HCT116 (cell line): ENCODE data around the gene PPP1R11. TPM values are rescaled to one million over a fixed set of nuclear protein-coding genes. Genes with fewer than 3 reads are reported as not detected.
"Not testable (repeated sequence)": the region's sequence is repeated elsewhere in the genome, so short reads cannot be mapped to it uniquely, and the experiment has no call there.

Source experiments
- ATAC-seq: fragments of 200-7000 bp; cut with Tn5 transposase; 2 replicates; pipeline ENCODE4 v1.9.1; 2020; ENCODE audit warnings: mild to moderate bottlenecking, moderate library complexity
- BruUV-seq: library from RNA; stranded (reverse); fragments of 400-500 nt; replicated peaks from 2 replicates; lab custom pipeline; 2021; lab: Mats Ljungman, UMichigan
- CTCF ChIA-PET: fragments of 300-600 bp; sonication (Branson Sonifier 250); formaldehyde crosslinking; loops from one replicate; lab custom pipeline; 2021; ENCODE audit warnings: antibody characterized with exemption; lab: Charles Lee
- POLR2A ChIA-PET: fragments of 300-600, 350-600 bp; sonication (Branson Sonifier 250); formaldehyde crosslinking; loops from one replicate; lab custom pipeline; 2021; ENCODE audit warnings: antibody characterized with exemption; lab: Charles Lee
- RAD21 ChIA-PET, 2 experiments: fragments of 300-600 bp; sonication (Branson Sonifier 250); formaldehyde crosslinking; loops; one replicate each; lab custom pipeline; 2023; ENCODE audit warnings: low total read pairs in 2 of 2; ENCODE audit not compliant: uncharacterized antibody in 2 of 2, unreplicated experiment in 2 of 2, low non-redundant PET in 1 of 2; lab: Charles Lee
- DNase-seq: peaks from one replicate; pipeline ENCODE4 v3.0.0-alpha.2; 2010; ENCODE audit warnings: low read depth, low spot score
- H2AFZ ChIP-seq: fragments of 200-600 bp; shearing (Covaris generic), sonication (generic); 2 replicates; pipeline ENCODE4 v1.6.1; 2017; ENCODE audit warnings: low read depth, mixed run types, mixed read lengths, antibody characterized with exemption, low read length; ENCODE audit not compliant: poor library complexity, severe bottlenecking
- H3K27ac ChIP-seq: 2 replicates; pipeline ENCODE4 v1.5.1; 2012; ENCODE audit warnings: low read depth, low read length
- H3K27me3 ChIP-seq: fragments of 200-600 bp; sonication (generic); 2 replicates; pipeline ENCODE4 v1.6.1; 2016; ENCODE audit warnings: mixed run types, low read length, mixed read lengths; ENCODE audit not compliant: insufficient read depth
- H3K36me3 ChIP-seq, 2 experiments: fragments of 200-500 bp in 1 of 2; fragments of 200-600 bp in 1 of 2; sonication (Bioruptor generic) in 1 of 2; sonication (generic) in 1 of 2; 2 replicates each; pipeline versions ENCODE4 v1.5.1 to v1.6.1; 2014 to 2016; ENCODE audit warnings: low read length in 2 of 2, inconsistent platforms in 1 of 2, mixed read lengths in 1 of 2, mixed run types in 1 of 2; ENCODE audit not compliant: insufficient read depth in 2 of 2, control insufficient read depth in 1 of 2
- H3K4me1 ChIP-seq, 2 experiments: fragments of 200-600 bp in 1 of 2; sonication (generic) in 1 of 2; 2 replicates each; pipeline versions ENCODE4 v1.5.1 to v1.6.1; 2012 to 2017; ENCODE audit warnings: low read length in 2 of 2, inconsistent platforms in 1 of 2, mild to moderate bottlenecking in 1 of 2, mixed read lengths in 1 of 2, mixed run types in 1 of 2, moderate library complexity in 1 of 2; ENCODE audit not compliant: insufficient read depth in 2 of 2, control insufficient read depth in 1 of 2
- H3K4me2 ChIP-seq: fragments of 200-600 bp; sonication (generic); 2 replicates; pipeline ENCODE4 v1.6.1; 2017; ENCODE audit warnings: mixed run types, low read length, mixed read lengths
- H3K4me3 ChIP-seq, 2 experiments: fragments of 200-600 bp in 1 of 2; sonication (generic) in 1 of 2; replicated peaks in 1 of 2; 2 replicates each; pipeline ENCODE4 v1.5.1; 2011 to 2016; ENCODE audit warnings: low read length in 2 of 2, control low read depth in 1 of 2, low read depth in 1 of 2, mild to moderate bottlenecking in 1 of 2, mixed read lengths in 1 of 2, mixed run types in 1 of 2
- H3K79me2 ChIP-seq: fragments of 200-600 bp; sonication (generic); 2 replicates; pipeline ENCODE4 v1.6.1; 2017; ENCODE audit warnings: mild to moderate bottlenecking, mixed run types, low read length, moderate library complexity, mixed read lengths; ENCODE audit not compliant: insufficient read depth
- H3K9ac ChIP-seq: fragments of 200-600 bp; sonication (generic); 2 replicates; pipeline ENCODE4 v1.6.1; 2016; ENCODE audit warnings: low read length, mixed read lengths
- H3K9me2 ChIP-seq: fragments of 200-600 bp; sonication (generic), shearing (Covaris generic); 2 replicates; pipeline ENCODE4 v1.6.1; 2017; ENCODE audit warnings: mixed run types, mild to moderate bottlenecking, moderate library complexity; ENCODE audit not compliant: insufficient read depth
- H3K9me3 ChIP-seq, 2 experiments: fragments of 200-500 bp in 1 of 2; fragments of 200-600 bp in 1 of 2; sonication (Bioruptor generic) in 1 of 2; sonication (generic) in 1 of 2; 2 replicates each; pipeline ENCODE4 v1.6.1; 2014 to 2017; ENCODE audit warnings: low read length in 2 of 2, mixed read lengths in 2 of 2, inconsistent platforms in 1 of 2, low read depth in 1 of 2, mild to moderate bottlenecking in 1 of 2, mixed run types in 1 of 2, moderate library complexity in 1 of 2; ENCODE audit not compliant: control insufficient read depth in 1 of 2, insufficient read depth in 1 of 2
- H4K20me1 ChIP-seq: fragments of 200-600 bp; sonication (generic), shearing (Covaris generic); 2 replicates; pipeline ENCODE4 v1.6.1; 2017; ENCODE audit warnings: mixed run types, mild to moderate bottlenecking, moderate library complexity; ENCODE audit not compliant: insufficient read depth
- EGR1 ChIP-seq: IDR thresholded peaks from 2 replicates; pipeline ENCODE4 v1.6.1; 2012; ENCODE audit warnings: low read depth
- ELF1 ChIP-seq: IDR thresholded peaks from 2 replicates; pipeline ENCODE4 v1.6.1; 2012; ENCODE audit warnings: low read depth, borderline replicate concordance
- POLR2A ChIP-seq: IDR thresholded peaks from 2 replicates; pipeline ENCODE4 v1.7.0; 2011; ENCODE audit warnings: borderline replicate concordance; ENCODE audit not compliant: insufficient read depth, insufficient read length; ENCODE audit errors: extremely low read depth
- SP1 ChIP-seq: IDR thresholded peaks from 2 replicates; pipeline ENCODE4 v1.6.1; 2012; ENCODE audit warnings: low read depth
- TCF7L2 ChIP-seq: IDR thresholded peaks from 2 replicates; pipeline ENCODE4 v1.7.0; 2011; ENCODE audit warnings: borderline replicate concordance, inconsistent platforms; ENCODE audit not compliant: insufficient read depth, insufficient read length; ENCODE audit errors: extremely low read depth
- intact Hi-C: fragments of 100-400 bp; cut with micrococcal nuclease; formaldehyde crosslinking; loops from 2 replicates; pipeline ENCODE4 v1.10.0; 2022
- total RNA-seq: library from RNA; stranded (reverse); gene quantifications from one replicate; pipeline ENCODE4 v1.2.1, GENCODE V29; 2021; ENCODE audit not compliant: unreplicated experiment
- TF ChIP-seq, protein P1 (sequence below): IDR thresholded peaks from 2 replicates; pipeline ENCODE4 v1.6.1; 2011; ENCODE audit warnings: mild to moderate bottlenecking, low read length, moderate library complexity; ENCODE audit not compliant: insufficient replicate concordance; ENCODE audit errors: extremely low read depth
- TF ChIP-seq, protein P2 (sequence below), 3 experiments: fragments of 200-600 bp in 1 of 3; sonication (generic) in 1 of 3; IDR thresholded peaks in 2 of 3; conservative IDR thresholded peaks in 1 of 3; 2 replicates each; pipeline ENCODE4 v1.5.1; 2012 to 2017; ENCODE audit warnings: low read depth in 2 of 3, low read length in 2 of 3, antibody characterized with exemption in 1 of 3, borderline replicate concordance in 1 of 3, control low read depth in 1 of 3, mild to moderate bottlenecking in 1 of 3, mixed read lengths in 1 of 3, mixed run types in 1 of 3, moderate library complexity in 1 of 3; ENCODE audit not compliant: insufficient read depth in 1 of 3

PPP1R11 gene
- total RNA-seq, 1 experiment from 2014 or later, result 29.3 TPM

GRCh38 chr6:30029588-30029987 lies 37.4 kb upstream of the PPP1R11 start:
- CTCF ChIA-PET, result no interaction called here
- Histone ChIP-seq H3K9me3 (no peaks in the 10 kb centered on the region), H3K4me2 (no peak overlapping the region), H3K9ac (no peak overlapping the region), H3K4me3 (no peak overlapping the region), H3K36me3 (no peaks in the 10 kb centered on the region), H4K20me1 (no peaks in the 10 kb centered on the region), H3K9me2 (no peaks in the 10 kb centered on the region), H3K27ac (no peak overlapping the region), H3K79me2 (no peaks in the 10 kb centered on the region), H3K27me3 (no peaks in the 10 kb centered on the region), H2AFZ (no peak overlapping the region), H3K4me1 (no peaks in the 10 kb centered on the region)
- RAD21 ChIA-PET, result no interaction called here
- no TSS peak for BruUV-seq
- intact Hi-C loops, result no loop called here
- no peak for TF ChIP-seq EGR1
- TF ChIP-seq, protein P1, sequence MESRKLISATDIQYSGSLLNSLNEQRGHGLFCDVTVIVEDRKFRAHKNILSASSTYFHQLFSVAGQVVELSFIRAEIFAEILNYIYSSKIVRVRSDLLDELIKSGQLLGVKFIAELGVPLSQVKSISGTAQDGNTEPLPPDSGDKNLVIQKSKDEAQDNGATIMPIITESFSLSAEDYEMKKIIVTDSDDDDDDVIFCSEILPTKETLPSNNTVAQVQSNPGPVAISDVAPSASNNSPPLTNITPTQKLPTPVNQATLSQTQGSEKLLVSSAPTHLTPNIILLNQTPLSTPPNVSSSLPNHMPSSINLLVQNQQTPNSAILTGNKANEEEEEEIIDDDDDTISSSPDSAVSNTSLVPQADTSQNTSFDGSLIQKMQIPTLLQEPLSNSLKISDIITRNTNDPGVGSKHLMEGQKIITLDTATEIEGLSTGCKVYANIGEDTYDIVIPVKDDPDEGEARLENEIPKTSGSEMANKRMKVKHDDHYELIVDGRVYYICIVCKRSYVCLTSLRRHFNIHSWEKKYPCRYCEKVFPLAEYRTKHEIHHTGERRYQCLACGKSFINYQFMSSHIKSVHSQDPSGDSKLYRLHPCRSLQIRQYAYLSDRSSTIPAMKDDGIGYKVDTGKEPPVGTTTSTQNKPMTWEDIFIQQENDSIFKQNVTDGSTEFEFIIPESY, result no peak
- no peak for ATAC-seq
- no peak for DNase-seq
- POLR2A ChIA-PET, result no interaction called here

GRCh38 chr6:30031381-30031780 lies 35.6 kb upstream of the PPP1R11 start:
- DNase-seq (no peak), ATAC-seq (no peak)
- no peaks in the 10 kb centered on the region for H3K9me2 ChIP-seq
- H3K4me3 ChIP-seq, result no peak overlapping the region
- ChIA-PET RAD21 (no interaction called here), POLR2A (no interaction called here), CTCF (no interaction called here)
- TF ChIP-seq, protein P2, sequence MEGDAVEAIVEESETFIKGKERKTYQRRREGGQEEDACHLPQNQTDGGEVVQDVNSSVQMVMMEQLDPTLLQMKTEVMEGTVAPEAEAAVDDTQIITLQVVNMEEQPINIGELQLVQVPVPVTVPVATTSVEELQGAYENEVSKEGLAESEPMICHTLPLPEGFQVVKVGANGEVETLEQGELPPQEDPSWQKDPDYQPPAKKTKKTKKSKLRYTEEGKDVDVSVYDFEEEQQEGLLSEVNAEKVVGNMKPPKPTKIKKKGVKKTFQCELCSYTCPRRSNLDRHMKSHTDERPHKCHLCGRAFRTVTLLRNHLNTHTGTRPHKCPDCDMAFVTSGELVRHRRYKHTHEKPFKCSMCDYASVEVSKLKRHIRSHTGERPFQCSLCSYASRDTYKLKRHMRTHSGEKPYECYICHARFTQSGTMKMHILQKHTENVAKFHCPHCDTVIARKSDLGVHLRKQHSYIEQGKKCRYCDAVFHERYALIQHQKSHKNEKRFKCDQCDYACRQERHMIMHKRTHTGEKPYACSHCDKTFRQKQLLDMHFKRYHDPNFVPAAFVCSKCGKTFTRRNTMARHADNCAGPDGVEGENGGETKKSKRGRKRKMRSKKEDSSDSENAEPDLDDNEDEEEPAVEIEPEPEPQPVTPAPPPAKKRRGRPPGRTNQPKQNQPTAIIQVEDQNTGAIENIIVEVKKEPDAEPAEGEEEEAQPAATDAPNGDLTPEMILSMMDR (IDR thresholded peaks at IDR 0.05 in 2 of 3, conservative IDR thresholded peaks at IDR 0.05 in 1 of 3; ENCODE audit: borderline replicate concordance in 1 of 3, insufficient read depth in 1 of 3, low read depth in 2 of 3, low read length in 2 of 3), result no peak
- TF ChIP-seq ELF1 (no peak), TCF7L2 (no peak), POLR2A (no peak), SP1 (no peak)
- intact Hi-C loops, result loop anchor here (10.0 kb wide), 1 partner anchor 143 kb away; no protein-coding TSS in a partner anchor
- H3K4me2 ChIP-seq, result no peak overlapping the region
- no peak overlapping the region for H3K27ac ChIP-seq
- no peaks in the 10 kb centered on the region for H3K36me3 ChIP-seq
- H3K9me3 ChIP-seq, result no peaks in the 10 kb centered on the region
- H2AFZ ChIP-seq, result no peak overlapping the region
- H4K20me1 ChIP-seq, result no peaks in the 10 kb centered on the region
- H3K9ac ChIP-seq, result no peak overlapping the region
- no peaks in the 10 kb centered on the region for H3K4me1 ChIP-seq
- no TSS peak for BruUV-seq
- no peaks in the 10 kb centered on the region for H3K79me2 ChIP-seq
- H3K27me3 ChIP-seq, result no peaks in the 10 kb centered on the region

DNA sequence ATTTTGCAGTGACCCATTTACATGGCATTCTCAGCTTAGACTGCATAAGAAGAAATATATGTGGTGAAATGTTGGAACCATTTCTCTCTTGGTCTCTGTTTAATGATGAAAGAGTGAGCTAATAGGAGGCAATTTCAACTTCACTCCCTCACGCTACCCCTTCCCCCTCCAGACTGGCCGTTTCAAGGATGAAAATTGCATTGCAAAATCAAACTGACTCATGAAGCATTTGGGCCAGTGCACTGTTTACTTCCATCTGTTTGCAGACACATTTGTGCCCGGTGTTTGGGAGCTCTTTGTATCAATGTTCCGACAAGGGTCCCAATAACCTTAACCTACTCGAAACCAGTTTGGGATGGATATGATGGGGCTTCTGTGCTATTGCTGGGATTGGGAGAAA lies 33.6 kb upstream of the PPP1R11 start:
- not testable (repeated sequence) for ATAC-seq
- CTCF ChIA-PET, result interaction anchor here (1.6 kb wide), 1 partner anchor 70 kb away, joined by 3 read pairs; no protein-coding TSS in a partner anchor

More for the DNA sequence above, 33.6 kb upstream of the PPP1R11 start:
- RAD21 ChIA-PET, H3K36me3 ChIP-seq, H3K4me1 ChIP-seq, H3K4me3 ChIP-seq, H3K27me3 ChIP-seq, H3K9me2 ChIP-seq, H3K79me2 ChIP-seq, H3K27ac ChIP-seq, H3K9me3 ChIP-seq, H4K20me1 ChIP-seq, POLR2A ChIA-PET, BruUV-seq, H3K9ac ChIP-seq, H3K4me2 ChIP-seq, H2AFZ ChIP-seq, DNase-seq: not testable (repeated sequence)
- intact Hi-C loops, result loop anchor here (10.0 kb wide), 1 partner anchor 141 kb away; no protein-coding TSS in a partner anchor
